Subcutaneous adipose tissue (tissue), 4 donors: ENCODE data around the gene STIM2. TPM values are rescaled to one million over a fixed set of nuclear protein-coding genes. Genes with fewer than 3 reads are reported as not detected.

Experiments used
- CTCF ChIP-seq: fragments of 450-650 bp; IDR thresholded peaks from one replicate; pipeline ENCODE4 v1.5.1; 2016; ENCODE audit warnings: low read depth, mild to moderate bottlenecking, control low read depth, antibody characterized with exemption, moderate library complexity
- total RNA-seq, 4 donors: library from RNA; depleted of rRNA; stranded (reverse); fragments of >200 nt; gene quantifications; one replicate each; pipeline ENCODE4 v1.1.0, GENCODE V29; 2016

Gene STIM2
- total RNA-seq = 10 to 100 TPM in 3 of 4 donors, 1 to 10 TPM in 1; 9.0 to 19.6 (median 15.3) TPM

- TF ChIP-seq CTCF = no peak
These were observed at the start of gene STIM2 for GRCh38 chr4:26860157-26860921. STIM2 (plus strand) TSS chr4:26860841.

GRCh38 chr4:26812049-26812714 is 48.5 kb upstream of the STIM2 start:
- TF ChIP-seq CTCF = no peak

- TF ChIP-seq CTCF = no peak
These were observed 46.9 kb upstream of the STIM2 start for GRCh38 chr4:26813698-26814097.

GRCh38 chr4:26815199-26815598 is 45.4 kb upstream of the STIM2 start:
- TF ChIP-seq CTCF = no peak

- TF ChIP-seq CTCF = no peak
These were observed 44.9 kb upstream of the STIM2 start for GRCh38 chr4:26815706-26816105.

GRCh38 chr4:26819026-26819425 is 41.6 kb upstream of the STIM2 start:
- TF ChIP-seq CTCF = no peak

GRCh38 chr4:26819478-26820095 is 41.1 kb upstream of the STIM2 start:
- no peak for TF ChIP-seq CTCF
